Small intestine (tissue), 7 donors: ENCODE data around the gene RAD51B. TPM values are rescaled to one million over a fixed set of nuclear protein-coding genes. Genes with fewer than 3 reads are reported as not detected.

ENCODE experiments used
- DNase-seq, 2 donors: peaks; one replicate each; pipeline versions ENCODE4 v3.0.0 to v3.0.0-alpha.2; 2013
- FAIRE-seq: peaks from 2 replicates; lab custom pipeline; 2012; peaks lifted over from hg19 to GRCh38; lab: Jason Lieb, UNC
- H3K27ac ChIP-seq, 3 donors: one replicate each; pipeline ENCODE4 v1.5.1; 2013; ENCODE audit warnings: low read length in 2 of 3, mild to moderate bottlenecking in 2 of 3, control low read depth in 1 of 3, inconsistent platforms in 1 of 3, low read depth in 1 of 3, moderate library complexity in 1 of 3
- H3K27me3 ChIP-seq, 3 donors: one replicate each; pipeline ENCODE4 v1.6.1; 2013; ENCODE audit warnings: low read length in 3 of 3, inconsistent platforms in 1 of 3; ENCODE audit not compliant: control insufficient read depth in 3 of 3, insufficient read depth in 3 of 3
- H3K36me3 ChIP-seq, 3 donors: one replicate each; pipeline ENCODE4 v1.6.1; 2013; ENCODE audit warnings: low read length in 3 of 3, inconsistent platforms in 1 of 3, low read depth in 1 of 3, mild to moderate bottlenecking in 1 of 3, moderate library complexity in 1 of 3; ENCODE audit not compliant: control insufficient read depth in 3 of 3, insufficient read depth in 2 of 3
- H3K4me1 ChIP-seq, 3 donors: one replicate each; pipeline ENCODE4 v1.6.1; 2013; ENCODE audit warnings: low read length in 2 of 3, inconsistent platforms in 1 of 3, low read depth in 1 of 3, mild to moderate bottlenecking in 1 of 3, moderate library complexity in 1 of 3; ENCODE audit not compliant: control insufficient read depth in 3 of 3, insufficient read depth in 2 of 3
- H3K4me3 ChIP-seq, 3 donors: one replicate each; pipeline ENCODE4 v1.5.1; 2013; ENCODE audit warnings: low read length in 3 of 3, control low read depth in 1 of 3, inconsistent platforms in 1 of 3, low read depth in 1 of 3, mild to moderate bottlenecking in 1 of 3, moderate library complexity in 1 of 3
- H3K9me3 ChIP-seq, 2 donors: one replicate each; pipeline ENCODE4 v1.6.1; 2013; ENCODE audit warnings: low read depth in 1 of 2, low read length in 1 of 2; ENCODE audit not compliant: control insufficient read depth in 2 of 2, insufficient read depth in 1 of 2
- WGBS, 3 donors: extraction: QIAGEN DNeasy Blood & Tissue Kit; methylation state at CpG; one replicate each; pipeline ENCODE4 v1.1.7; 2013; 5-methylcytosine and 5-hydroxymethylcytosine counted together
- polyA plus RNA-seq, 4 donors: library from polyadenylated mRNA; stranded (reverse) in 3 of 4; unstranded in 1 of 4; fragments of 200-250 nt in 3 of 4; fragments of 120-200 nt in 1 of 4; gene quantifications; one replicate each; pipeline versions ENCODE4 v1.2.1 to v1.2.3, GENCODE V29; 2013
- donor health status: healthy with polysubstance abuse.
- donor health status: control.
- donor health status: control.
- donor health status: Bipolar disorder and iron deficiency.
- donor health status: healthy.

The RAD51B gene
- polyA plus RNA-seq, 4 donors = 1.1 to 9.0 (median 4.1) TPM

- H3K27ac ChIP-seq = no peak overlapping the region
- DNase-seq (no peak), FAIRE-seq (no peak)
- no peaks in the 10 kb centered on the region for H3K36me3 ChIP-seq
- WGBS, 3 donors = 98 to 100% (median 98%) methylated on average over 1 of the region's 1 CpG
- H3K9me3 ChIP-seq = no peaks in the 10 kb centered on the region
- H3K27me3 ChIP-seq = no peaks in the 10 kb centered on the region
- H3K4me3 ChIP-seq = no peak overlapping the region
- H3K4me1 ChIP-seq = peaks cover 0 to 6% (median 0%) of the 10 kb centered on the region in 3 donors
Measured at GRCh38 chr14:68336165-68336564, 516.6 kb downstream of the RAD51B start.

GRCh38 chr14:68337279-68337678 is 517.7 kb downstream of the RAD51B start:
- H3K27ac ChIP-seq = no peak overlapping the region
- FAIRE-seq = no peak
- no peaks in the 10 kb centered on the region for H3K9me3 ChIP-seq
- DNase-seq = no peak
- H3K27me3 ChIP-seq = no peaks in the 10 kb centered on the region
- no peak overlapping the region for H3K4me3 ChIP-seq
- H3K36me3 ChIP-seq = no peaks in the 10 kb centered on the region
- H3K4me1 ChIP-seq = peaks cover 1 to 3% (median 3%) of the 10 kb centered on the region in 3 donors

GRCh38 chr14:68340262-68340661 is 520.7 kb downstream of the RAD51B start:
- peaks cover 0 to 2% of the 10 kb centered on the region in 2 donors for H3K9me3 ChIP-seq
- no peaks in the 10 kb centered on the region for H3K36me3 ChIP-seq
- no peak overlapping the region for H3K4me3 ChIP-seq
- no peak overlapping the region for H3K27ac ChIP-seq
- DNase-seq (no peak), FAIRE-seq (no peak)
- H3K27me3 ChIP-seq = no peaks in the 10 kb centered on the region
- peaks cover 2 to 4% (median 3%) of the 10 kb centered on the region in 3 donors for H3K4me1 ChIP-seq
- 92 to 97% (median 95%) methylated on average over 1 of the region's 1 CpG for WGBS, 3 donors

GRCh38 chr14:68341411-68342212 is 522.0 kb downstream of the RAD51B start:
- Histone ChIP-seq H3K9me3 (peaks cover 0 to 12% of the 10 kb centered on the region in 2 donors), H3K27ac (peak overlapping the region in 1 of 3 donors; percentile 20), H3K4me3 (no peak overlapping the region), H3K4me1 (peaks cover 2 to 8% (median 3%) of the 10 kb centered on the region in 3 donors), H3K27me3 (no peaks in the 10 kb centered on the region), H3K36me3 (no peaks in the 10 kb centered on the region)
- no peak for FAIRE-seq
- 66 to 90% (median 88%) methylated on average over 4 of the region's 4 CpGs for WGBS, 3 donors
- no peak for DNase-seq

- FAIRE-seq = no peak
Measured at GRCh38 chr14:68342216-68342763, 522.7 kb downstream of the RAD51B start.

GRCh38 chr14:68343534-68344118 is 524.0 kb downstream of the RAD51B start:
- WGBS, 3 donors = 93 to 98% (median 97%) methylated on average over 2 of the region's 2 CpGs
- FAIRE-seq = no peak
- no peak for DNase-seq
- Histone ChIP-seq H3K4me3 (no peak overlapping the region), H3K9me3 (peaks cover 0 to 15% of the 10 kb centered on the region in 2 donors), H3K4me1 (peaks cover 2 to 11% (median 3%) of the 10 kb centered on the region in 3 donors), H3K36me3 (no peaks in the 10 kb centered on the region), H3K27ac (no peak overlapping the region), H3K27me3 (no peaks in the 10 kb centered on the region)

More at GRCh38 chr14:68342216-68342763, 522.7 kb downstream of the RAD51B start:
- Histone ChIP-seq H3K27ac (no peak overlapping the region), H3K9me3 (peaks cover 0 to 15% of the 10 kb centered on the region in 2 donors), H3K4me1 (peaks cover 2 to 11% (median 3%) of the 10 kb centered on the region in 3 donors), H3K27me3 (no peaks in the 10 kb centered on the region), H3K4me3 (no peak overlapping the region), H3K36me3 (no peaks in the 10 kb centered on the region)
- peak in 1 of 2 donors; percentile 26 for DNase-seq
- WGBS, 3 donors = 48 to 78% (median 60%) methylated on average over 3 of the region's 3 CpGs

- Histone ChIP-seq H3K36me3 (no peaks in the 10 kb centered on the region), H3K4me3 (no peak overlapping the region), H3K27ac (no peak overlapping the region), H3K9me3 (peaks cover 0 to 15% of the 10 kb centered on the region in 2 donors), H3K4me1 (peaks cover 2 to 29% (median 3%) of the 10 kb centered on the region in 3 donors), H3K27me3 (no peaks in the 10 kb centered on the region)
- FAIRE-seq (no peak), DNase-seq (no peak)
- 95 to 97% (median 96%) methylated on average over 4 of the region's 4 CpGs for WGBS, 3 donors
Measured at GRCh38 chr14:68345738-68346137, 526.2 kb downstream of the RAD51B start.

GRCh38 chr14:68346556-68347343 is 527.2 kb downstream of the RAD51B start:
- H3K4me3 ChIP-seq = no peak overlapping the region
- H3K4me1 ChIP-seq = peaks cover under 1 to 32% (median 2%) of the 10 kb centered on the region in 3 donors
- H3K9me3 ChIP-seq = peaks cover 0 to 15% of the 10 kb centered on the region in 2 donors
- H3K36me3 ChIP-seq = no peaks in the 10 kb centered on the region
- FAIRE-seq (no peak), DNase-seq (peak in 1 of 2 donors; percentile 48)
- 78 to 79% (median 79%) methylated on average over 5 of the region's 5 CpGs for WGBS, 3 donors
- peak overlapping the region in 1 of 3 donors; percentile 12 for H3K27ac ChIP-seq
- no peaks in the 10 kb centered on the region for H3K27me3 ChIP-seq
